SK-N-SH (cell line): Measurements from ENCODE around the gene CEP57. TPM values are rescaled to one million over a fixed set of nuclear protein-coding genes. Genes with fewer than 3 reads are reported as not detected.

Experiments
- CTCF ChIA-PET: fragments of 300-600, 350-600 bp; formaldehyde crosslinking; extraction: SDS; loops from one replicate; lab custom pipeline; 2021; lab: Yijun Ruan, JAX
- POLR2A ChIA-PET: fragments of 350-600 bp; sonication (Branson Sonifier 250); formaldehyde crosslinking; extraction: SDS; loops from one replicate; lab custom pipeline; 2020; ENCODE audit warnings: antibody characterized with exemption, inconsistent platforms; lab: Yijun Ruan, JAX
- DNase-seq: peaks from one replicate; pipeline ENCODE4 v3.0.0; 2012
- H2AFZ ChIP-seq: fragments of 200-600 bp; sonication (generic); 2 replicates; pipeline ENCODE4 v1.8.1; 2016; ENCODE audit warnings: antibody characterized with exemption, mild to moderate bottlenecking, low read depth
- H3F3A ChIP-seq: fragments of 200-600 bp; sonication (generic); replicated peaks from 2 replicates; pipeline ENCODE3; 2016; ENCODE audit warnings: antibody characterized with exemption, mild to moderate bottlenecking; ENCODE audit not compliant: insufficient read depth
- H3K27ac ChIP-seq, 2 experiments: fragments of 200-500 bp in 1 of 2; fragments of 200-600 bp in 1 of 2; sonication (Bioruptor generic) in 1 of 2; sonication (generic), shearing (Covaris generic) in 1 of 2; 2 replicates each; pipeline versions ENCODE4 v1.5.1 to v1.6.1; 2014 to 2016; ENCODE audit warnings: low read depth in 2 of 2, inconsistent platforms in 1 of 2, low read length in 1 of 2, mild to moderate bottlenecking in 1 of 2, mixed read lengths in 1 of 2
- H3K27me3 ChIP-seq: fragments of 200-600 bp; sonication (generic), shearing (Covaris generic); 2 replicates; pipeline ENCODE4 v1.6.1; 2016; ENCODE audit warnings: mixed run types; ENCODE audit not compliant: insufficient read depth
- H3K36me3 ChIP-seq, 2 experiments: fragments of 200-500 bp in 1 of 2; fragments of 200-600 bp in 1 of 2; sonication (Bioruptor generic) in 1 of 2; sonication (generic) in 1 of 2; replicated peaks in 1 of 2; 2 replicates each; pipeline versions ENCODE3 to v1.5.1; 2014 to 2016; ENCODE audit warnings: low read length in 1 of 2, mild to moderate bottlenecking in 1 of 2; ENCODE audit not compliant: insufficient read depth in 2 of 2, control insufficient read depth in 1 of 2
- H3K4me1 ChIP-seq, 2 experiments: fragments of 200-500 bp in 1 of 2; fragments of 200-600 bp in 1 of 2; sonication (Bioruptor generic) in 1 of 2; sonication (generic), shearing (Covaris generic) in 1 of 2; 2 replicates each; pipeline versions ENCODE4 v1.5.1 to v1.6.1; 2014 to 2016; ENCODE audit warnings: low read depth in 1 of 2, low read length in 1 of 2, mixed run types in 1 of 2; ENCODE audit not compliant: insufficient read depth in 2 of 2, control insufficient read depth in 1 of 2
- H3K4me2 ChIP-seq: fragments of 200-600 bp; sonication (generic), shearing (Covaris generic); 2 replicates; pipeline ENCODE4 v1.6.1; 2017; ENCODE audit warnings: mixed run types
- H3K4me3 ChIP-seq, 2 experiments: fragments of 200-500 bp in 1 of 2; fragments of 200-600 bp in 1 of 2; sonication (Bioruptor generic) in 1 of 2; sonication (generic), shearing (Covaris generic) in 1 of 2; 2 replicates each; pipeline versions ENCODE4 v1.5.1 to v1.8.1; 2014 to 2016; ENCODE audit warnings: low read depth in 2 of 2, inconsistent platforms in 1 of 2, low read length in 1 of 2, mild to moderate bottlenecking in 1 of 2, mixed read lengths in 1 of 2, moderate library complexity in 1 of 2
- H3K79me2 ChIP-seq: fragments of 200-600 bp; sonication (generic); 2 replicates; pipeline ENCODE4 v1.8.1; 2017; ENCODE audit warnings: mild to moderate bottlenecking; ENCODE audit not compliant: insufficient read depth
- H3K9ac ChIP-seq: fragments of 200-600 bp; sonication (generic); 2 replicates; pipeline ENCODE4 v1.6.1; 2017; ENCODE audit warnings: mixed run types
- H3K9me2 ChIP-seq: fragments of 200-600 bp; sonication (generic); 2 replicates; pipeline ENCODE4 v1.6.1; 2017; ENCODE audit warnings: mixed run types
- H3K9me3 ChIP-seq: fragments of 200-600 bp; sonication (generic); 2 replicates; pipeline ENCODE4 v1.6.1; 2017; ENCODE audit warnings: mixed run types, mild to moderate bottlenecking, moderate library complexity
- H4K20me1 ChIP-seq: fragments of 200-600 bp; sonication (generic); 2 replicates; pipeline ENCODE4 v1.6.1; 2017; ENCODE audit warnings: mild to moderate bottlenecking, mixed run types; ENCODE audit not compliant: insufficient read depth
- CHD2 ChIP-seq: fragments of 150-350 bp; IDR thresholded peaks from 2 replicates; pipeline ENCODE4 v1.6.1; 2018; ENCODE audit warnings: low read length; ENCODE audit not compliant: partially characterized antibody
- ELF1 ChIP-seq: IDR thresholded peaks from 2 replicates; pipeline ENCODE4 v1.4.0; 2012
- EZH2phosphoT487 ChIP-seq: fragments of 200-600 bp; sonication (generic); IDR thresholded peaks from 2 replicates; pipeline ENCODE4 v1.6.1; 2017; ENCODE audit warnings: low read depth, mixed run types, mild to moderate bottlenecking, antibody characterized with exemption, moderate library complexity, borderline replicate concordance
- FOSL2 ChIP-seq: IDR thresholded peaks from 2 replicates; pipeline ENCODE4 v1.4.0; 2012; ENCODE audit warnings: low read depth, mild to moderate bottlenecking, moderate library complexity, borderline replicate concordance
- GABPA ChIP-seq: IDR thresholded peaks from 2 replicates; pipeline ENCODE4 v1.4.0; 2012; ENCODE audit warnings: low read depth, mild to moderate bottlenecking
- GATA2 ChIP-seq: sonication (generic); formaldehyde crosslinking; IDR thresholded peaks from 2 replicates; pipeline ENCODE4 v1.5.0; 2020; ENCODE audit warnings: mild to moderate bottlenecking, missing genetic modification reagents
- IRF3 ChIP-seq: fragments of 150-350 bp; IDR thresholded peaks from 2 replicates; pipeline ENCODE4 v1.6.1; 2016; ENCODE audit warnings: mild to moderate bottlenecking, low read depth, low read length
- MEF2A ChIP-seq: IDR thresholded peaks from 2 replicates; pipeline ENCODE4 v1.4.0; 2012; ENCODE audit warnings: low read depth, borderline replicate concordance
- NRF1 ChIP-seq: IDR thresholded peaks from 2 replicates; pipeline ENCODE4 v1.6.1; 2012; ENCODE audit warnings: low read depth, mild to moderate bottlenecking, low read length
- RAD21 ChIP-seq: IDR thresholded peaks from 2 replicates; pipeline ENCODE4 v1.6.1; 2012; ENCODE audit warnings: mild to moderate bottlenecking, low read length
- RFX5 ChIP-seq: IDR thresholded peaks from 2 replicates; pipeline ENCODE4 v1.6.1; 2012; ENCODE audit warnings: mild to moderate bottlenecking, improper control_type of control experiment, low read length
- TAF1 ChIP-seq: IDR thresholded peaks from 2 replicates; pipeline ENCODE4 v1.6.1; 2012; ENCODE audit warnings: low read depth, mild to moderate bottlenecking, low read length, moderate library complexity, borderline replicate concordance
- TEAD4 ChIP-seq: IDR thresholded peaks from 2 replicates; pipeline ENCODE4 v1.4.0; 2012; ENCODE audit warnings: mild to moderate bottlenecking, borderline replicate concordance; ENCODE audit not compliant: insufficient read depth
- USF1 ChIP-seq: IDR thresholded peaks from 2 replicates; pipeline ENCODE4 v1.4.0; 2012; ENCODE audit warnings: low read depth, borderline replicate concordance
- YY1 ChIP-seq: IDR thresholded peaks from 2 replicates; pipeline ENCODE4 v1.4.0; 2012; ENCODE audit warnings: low read depth, mild to moderate bottlenecking
- ZBTB33 ChIP-seq: IDR thresholded peaks from 2 replicates; pipeline ENCODE4 v1.4.0; 2012; ENCODE audit warnings: low read depth, borderline replicate concordance
- WGBS: methylation state at CpG from one replicate; pipeline ENCODE4 v1.1.6; 2017; ENCODE audit warnings: low lambda C conversion rate; 5-methylcytosine and 5-hydroxymethylcytosine counted together
- polyA plus RNA-seq, 3 experiments: library from polyadenylated mRNA; depleted of rRNA; stranded (reverse); fragments of >200 nt; gene quantifications; 2 replicates each; pipeline ENCODE4 v1.2.3, GENCODE V29; 2012
- TF ChIP-seq, protein P1 (sequence below): IDR thresholded peaks from 2 replicates; pipeline ENCODE4 v1.4.0; 2012; ENCODE audit warnings: low read depth

The CEP57 gene
- polyA plus RNA-seq, 1 of the 3 experiments (the other 2 are of a cell fraction) = 12.2 TPM

GRCh38 chr11:95762534-95762933, 27.8 kb upstream of the CEP57 start:
- no peaks in the 10 kb centered on the region for H3K79me2 ChIP-seq
- no peak overlapping the region for H2AFZ ChIP-seq
- no peak overlapping the region for H3K4me3 ChIP-seq
- H3K9me3 ChIP-seq = no peaks in the 10 kb centered on the region
- no peak overlapping the region for H3K4me2 ChIP-seq
- H3K4me1 ChIP-seq = no peaks in the 10 kb centered on the region
- H3K9ac ChIP-seq = no peak overlapping the region
- ChIA-PET CTCF (interaction anchor here (0.9 to 6.3 kb wide), 6 partner anchors 10 to 796 kb away, joined by 3 to 112 read pairs (median 12); partner anchors contain the start of gene SRSF8), POLR2A (no interaction called here)
- 86% methylated on average over 3 of the region's 3 CpGs for WGBS
- no peaks in the 10 kb centered on the region for H3K36me3 ChIP-seq
- no peaks in the 10 kb centered on the region for H3K9me2 ChIP-seq
- no peaks in the 10 kb centered on the region for H4K20me1 ChIP-seq
- H3F3A ChIP-seq = peaks cover 8% of the 10 kb centered on the region
- TF ChIP-seq GATA2 (CRISPR knock-in tag) (no peak), IRF3 (no peak), ZBTB33 (no peak), EZH2phosphoT487 (no peak), ELF1 (no peak), NRF1 (no peak), RFX5 (no peak), TEAD4 (no peak), YY1 (no peak), TAF1 (no peak), MEF2A (no peak), RAD21 (no peak), USF1 (no peak), FOSL2 (no peak), GABPA (no peak), CHD2 (no peak)
- TF ChIP-seq, protein P1, sequence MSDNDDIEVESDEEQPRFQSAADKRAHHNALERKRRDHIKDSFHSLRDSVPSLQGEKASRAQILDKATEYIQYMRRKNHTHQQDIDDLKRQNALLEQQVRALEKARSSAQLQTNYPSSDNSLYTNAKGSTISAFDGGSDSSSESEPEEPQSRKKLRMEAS = no peak
- TF ChIP-seq, all 33 proteins: peak for 0
- H3K27ac ChIP-seq = no peak overlapping the region
- no peaks in the 10 kb centered on the region for H3K27me3 ChIP-seq
- DNase-seq = no peak
